Uterus (tissue), 4 donors: ENCODE data around the gene IL18BP. TPM values are rescaled to one million over a fixed set of nuclear protein-coding genes. Genes with fewer than 3 reads are reported as not detected.

Source experiments
- DNase-seq, 2 donors: peaks; one replicate each; pipeline ENCODE4 v3.0.0-alpha.2; 2019 to 2020
- H3K27ac ChIP-seq, 2 donors: fragments of 200-600 bp; sonication (generic); 1 replicate in 1 of 2; 2 replicates in 1 of 2; pipeline ENCODE4 v1.5.1; 2016 to 2018
- H3K27me3 ChIP-seq, 2 donors: fragments of 200-600 bp; sonication (generic); one replicate each; pipeline ENCODE4 v1.5.1; 2018 to 2019; ENCODE audit warnings: control low read depth in 1 of 2
- H3K36me3 ChIP-seq, 2 donors: fragments of 200-600 bp; sonication (generic); one replicate each; pipeline ENCODE4 v1.5.1; 2019; ENCODE audit warnings: control low read depth in 1 of 2
- H3K4me1 ChIP-seq, 2 donors: fragments of 200-600 bp; sonication (generic); one replicate each; pipeline ENCODE4 v1.5.1; 2018 to 2019; ENCODE audit warnings: control low read depth in 1 of 2
- H3K4me3 ChIP-seq, 2 donors: fragments of 200-600 bp; sonication (generic); 1 replicate in 1 of 2; 2 replicates in 1 of 2; pipeline ENCODE4 v1.5.1; 2018 to 2019; ENCODE audit warnings: mild to moderate bottlenecking in 1 of 2
- H3K9me3 ChIP-seq, 2 donors: fragments of 200-600 bp; sonication (generic); one replicate each; pipeline ENCODE4 v1.5.1; 2019; ENCODE audit warnings: control low read depth in 1 of 2
- CTCF ChIP-seq, 4 experiments: fragments of 200-600 bp in 2 of 4; fragments of 450-650 bp in 2 of 4; sonication (generic) in 2 of 4; IDR thresholded peaks; one replicate each; pipeline ENCODE4 v1.5.1; 2016 to 2019; ENCODE audit warnings: antibody characterized with exemption in 4 of 4, mild to moderate bottlenecking in 2 of 4, moderate library complexity in 1 of 4
- POLR2A ChIP-seq, 2 donors: fragments of 450-650 bp; IDR thresholded peaks; one replicate each; pipeline ENCODE4 v1.6.1; 2016; ENCODE audit warnings: antibody characterized with exemption in 2 of 2, mild to moderate bottlenecking in 1 of 2, moderate library complexity in 1 of 2
- intact Hi-C: fragments of 100-400 bp; cut with DNase I; formaldehyde crosslinking; loops from one replicate; pipeline ENCODE4 v1.15.1; 2023; ENCODE audit warnings: low total_unique reads
- total RNA-seq, 4 donors: library from RNA; depleted of rRNA in 3 of 4; stranded (reverse); fragments of >200 nt in 3 of 4; gene quantifications; one replicate each; pipeline versions ENCODE4 v1.1.0 to v1.2.4, GENCODE V29; 2014 to 2023
- donor health status: DM: yes; HTN: yes; CAD: no.

The IL18BP gene
- total RNA-seq, 4 donors from 2014 or later = 7.3 to 24.6 (median 10.5) TPM

- Histone ChIP-seq H3K27ac (peak overlapping the region; percentile 39 to 62), H3K4me1 (peaks cover 0 to 15% of the 10 kb centered on the region in 2 donors), H3K36me3 (no peaks in the 10 kb centered on the region), H3K27me3 (no peaks in the 10 kb centered on the region), H3K4me3 (no peak overlapping the region), H3K9me3 (no peaks in the 10 kb centered on the region)
- no peak for DNase-seq
- TF ChIP-seq POLR2A (IDR thresholded peaks at IDR 0.05) = no peak
- no peak for TF ChIP-seq CTCF (IDR thresholded peaks at IDR 0.05)
- intact Hi-C loops = no loop called here
Observed at GRCh38 chr11:72014761-72015320, 16.1 kb downstream of the IL18BP start.

- no peak overlapping the region for H3K27ac ChIP-seq
- H3K36me3 ChIP-seq = no peaks in the 10 kb centered on the region
- no peak for DNase-seq
- H3K27me3 ChIP-seq = no peaks in the 10 kb centered on the region
- TF ChIP-seq POLR2A (IDR thresholded peaks at IDR 0.05) = no peak
- peak in 2 of 4 experiments; percentile 5 to 13 for TF ChIP-seq CTCF (IDR thresholded peaks at IDR 0.05)
- H3K4me1 ChIP-seq = peaks cover 0 to 15% of the 10 kb centered on the region in 2 donors
- intact Hi-C loops = no loop called here
- H3K9me3 ChIP-seq = no peaks in the 10 kb centered on the region
- H3K4me3 ChIP-seq = no peak overlapping the region
Observed at GRCh38 chr11:72015511-72016061, 16.9 kb downstream of the IL18BP start.

GRCh38 chr11:72018171-72018570 lies 19.5 kb downstream of the IL18BP start:
- no peak for DNase-seq
- H3K4me1 ChIP-seq = peaks cover 0 to 15% of the 10 kb centered on the region in 2 donors
- H3K9me3 ChIP-seq = no peaks in the 10 kb centered on the region
- H3K36me3 ChIP-seq = no peaks in the 10 kb centered on the region
- intact Hi-C loops = no loop called here
- no peak overlapping the region for H3K4me3 ChIP-seq
- no peaks in the 10 kb centered on the region for H3K27me3 ChIP-seq
- no peak for TF ChIP-seq CTCF (IDR thresholded peaks at IDR 0.05)
- TF ChIP-seq POLR2A (IDR thresholded peaks at IDR 0.05) = no peak
- H3K27ac ChIP-seq = no peak overlapping the region

GRCh38 chr11:72023335-72023734 lies 24.6 kb downstream of the IL18BP start:
- no peaks in the 10 kb centered on the region for H3K36me3 ChIP-seq
- TF ChIP-seq CTCF (IDR thresholded peaks at IDR 0.05) (no peak), POLR2A (IDR thresholded peaks at IDR 0.05) (no peak)
- H3K4me3 ChIP-seq = no peak overlapping the region
- H3K27me3 ChIP-seq = no peaks in the 10 kb centered on the region
- H3K9me3 ChIP-seq = no peaks in the 10 kb centered on the region
- no peak overlapping the region for H3K27ac ChIP-seq
- H3K4me1 ChIP-seq = peaks cover 10 to 23% of the 10 kb centered on the region in 2 donors
- no peak for DNase-seq
- intact Hi-C loops = loop anchor here (5.0 kb wide), 1 partner anchor 64 kb away; no protein-coding TSS in a partner anchor

GRCh38 chr11:72024069-72024754 lies 25.5 kb downstream of the IL18BP start:
- intact Hi-C loops = loop anchor here (5.0 kb wide), 1 partner anchor 63 kb away; no protein-coding TSS in a partner anchor

More at GRCh38 chr11:72024069-72024754, 25.5 kb downstream of the IL18BP start:
- Histone ChIP-seq H3K9me3 (no peaks in the 10 kb centered on the region), H3K27ac (peak overlapping the region; percentile 71 to 74), H3K4me3 (no peak overlapping the region), H3K27me3 (no peaks in the 10 kb centered on the region), H3K4me1 (peaks cover 13 to 23% of the 10 kb centered on the region in 2 donors), H3K36me3 (no peaks in the 10 kb centered on the region)
- no peak for TF ChIP-seq POLR2A (IDR thresholded peaks at IDR 0.05)
- no peak for TF ChIP-seq CTCF (IDR thresholded peaks at IDR 0.05)
- DNase-seq = no peak
